Heart left ventricle (tissue), 16 donors: ENCODE results near the gene PLA2G4D. TPM values are rescaled to one million over a fixed set of nuclear protein-coding genes. Genes with fewer than 3 reads are reported as not detected.

Source experiments
- ATAC-seq, 4 donors: fragments of 200-7000 bp; cut with Tn5 transposase; one replicate each; pipeline ENCODE4 v1.9.1; 2020 to 2022; ENCODE audit warnings: moderate library complexity in 4 of 4, mild to moderate bottlenecking in 3 of 4, moderate number of reproducible peaks in 1 of 4
- DNase-seq, 5 donors: peaks; one replicate each; pipeline ENCODE4 v3.0.0-alpha.2; 2020
- H3K27ac ChIP-seq, 12 donors: fragments of 200-600 bp; sonication (generic) in 4 of 12; one replicate each; pipeline versions ENCODE4 v1.5.0 to v1.8.0; 2016 to 2022; ENCODE audit warnings: mild to moderate bottlenecking in 2 of 12
- H3K27me3 ChIP-seq, 9 donors: fragments of 200-600 bp; sonication (generic) in 2 of 9; one replicate each; pipeline versions ENCODE4 v1.5.1 to v1.8.0; 2016 to 2022; ENCODE audit warnings: mild to moderate bottlenecking in 3 of 9
- H3K36me3 ChIP-seq, 9 donors: fragments of 200-600 bp; sonication (generic) in 2 of 9; one replicate each; pipeline versions ENCODE4 v1.5.0 to v1.8.0; 2018 to 2022; ENCODE audit warnings: mild to moderate bottlenecking in 2 of 9
- H3K4me1 ChIP-seq, 12 donors: fragments of 200-600 bp; sonication (generic) in 4 of 12; one replicate each; pipeline versions ENCODE4 v1.5.0 to v1.8.0; 2016 to 2022; ENCODE audit warnings: mild to moderate bottlenecking in 3 of 12
- H3K4me3 ChIP-seq, 12 donors: fragments of 200-600 bp; sonication (generic) in 4 of 12; one replicate each; pipeline versions ENCODE4 v1.5.0 to v1.8.0; 2017 to 2022; ENCODE audit warnings: mild to moderate bottlenecking in 9 of 12, moderate library complexity in 4 of 12
- H3K9me3 ChIP-seq, 12 donors: fragments of 200-600 bp; sonication (generic) in 4 of 12; one replicate each; pipeline versions ENCODE4 v1.5.0 to v1.8.0; 2016 to 2022; ENCODE audit warnings: mild to moderate bottlenecking in 1 of 12
- POLR2A ChIP-seq, 2 donors: fragments of 450-650 bp; IDR thresholded peaks; one replicate each; pipeline ENCODE4 v1.6.1; 2017; ENCODE audit warnings: antibody characterized with exemption in 2 of 2, mild to moderate bottlenecking in 2 of 2, moderate library complexity in 2 of 2
- WGBS, 4 donors: extraction: QIAGEN DNeasy Blood & Tissue Kit in 2 of 4; methylation state at CpG; one replicate each; pipeline versions ENCODE4 v1.1.5 to v1.1.7; 2013 to 2018; 5-methylcytosine and 5-hydroxymethylcytosine counted together
- intact Hi-C, 10 donors: fragments of 100-400 bp; cut with DNase I; formaldehyde crosslinking; loops; one replicate each; pipeline versions ENCODE4 v1.11.1 to v1.14.2; 2022
- polyA plus RNA-seq, 2 donors: library from polyadenylated mRNA; stranded (reverse); fragments of 200-250 nt; gene quantifications; one replicate each; pipeline ENCODE4 v1.2.3, GENCODE V29; 2013
- total RNA-seq, 9 donors: library from RNA; depleted of rRNA in 2 of 9; stranded (reverse); fragments of >200 nt in 2 of 9; fragmentation: NEBNext Ultra II Directional in 3 of 9; extraction: Animal tissue kit (Norgen Biotek cat#: 25700) in 3 of 9; gene quantifications; one replicate each; pipeline versions ENCODE4 v1.1.0 to v1.2.4, GENCODE V29; 2016 to 2023
- TF ChIP-seq, protein P1 (sequence below), 12 donors: fragments of 200-600 bp; sonication (generic) in 4 of 12; IDR thresholded peaks; one replicate each; pipeline versions ENCODE4 v1.5.0 to v1.8.0; 2018 to 2022; ENCODE audit warnings: antibody characterized with exemption in 12 of 12, mild to moderate bottlenecking in 5 of 12
- donor health status: ischemic (EF 13 %, LVEDD 7.1; RV severe dilation, severe dysfunction).
- donor health status: healthy with polysubstance abuse.
- donor health status: DM: no; HTN: yes; CAD: no.
- donor health status: DM: no; HTN: no; CAD: no.
- donor health status: ischemic (EF 25% LVEDD 6.9; RV normal size, moderate dysfunction).
- donor health status: ischemic (EF 25% LVEDD 5.7; RV mildly dilated, moderate dysfunction).
- donor health status: healthy.
- donor health status: DM: yes; HTN: yes; CAD: no.
- donor health status: ischemic (EF 35%, LVEDD 5.7; RV mildly dilated, moderate dysfunction).
- donor health status: nonischemic (EF 11% LVEDD 7.7; RV severe dilation, severe dysfunction).
- donor health status: DM: yes; HTN: yes; CAD: no.
- donor health status: PGD.
- donor health status: ischemic (EF 29% LVEDD 5.4; RV normal size, mild dysfunction).
- donor health status: nonischemic (EF 23%, LVEDD 6.1; RV moderate dilation, normal function).

The PLA2G4D gene
- total and polyA plus RNA-seq, 11 donors = not detected

DNA sequence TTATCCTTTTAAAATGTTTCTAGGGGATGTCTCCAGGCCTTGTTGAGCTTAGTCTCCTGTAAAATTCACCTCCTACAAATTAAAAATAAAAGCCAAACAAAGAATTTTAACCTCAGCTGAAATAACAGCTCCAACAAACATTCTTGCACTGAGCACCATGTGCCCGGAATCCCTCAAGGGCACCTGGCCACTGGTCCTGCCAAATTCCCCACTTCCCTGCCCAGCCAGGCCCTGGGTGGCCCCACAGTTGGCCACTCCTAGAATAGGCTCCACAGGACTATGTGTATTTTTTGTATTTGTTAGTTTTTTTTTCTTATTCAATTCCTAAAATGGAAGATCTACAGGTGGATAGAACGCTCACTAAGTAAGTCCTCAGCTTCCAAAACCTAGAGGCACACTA lies 40.4 kb downstream of the PLA2G4D start:
- ATAC-seq = peak in 1 of 4 donors; percentile 62
- intact Hi-C loops = loop anchor here in 5 of 10 donors (10.0 kb wide), 5 partner anchors 129 to 279 kb away; partner anchors contain the start of genes SPTBN5 (in 2 of the 5) and MAPKBP1 (in 1 of the 5)
- Histone ChIP-seq H3K4me3 (no peak overlapping the region), H3K4me1 (peaks cover 0 to 30% (median 6%) of the 10 kb centered on the region in 12 donors), H3K27me3 (peaks cover 0 to 3% (median 0%) of the 10 kb centered on the region in 9 donors), H3K27ac (no peak overlapping the region), H3K36me3 (no peaks in the 10 kb centered on the region), H3K9me3 (no peaks in the 10 kb centered on the region)
- no peak for DNase-seq
- WGBS, 4 donors = 55 to 80% (median 76%) methylated on average over 2 of the region's 2 CpGs
- TF ChIP-seq POLR2A (IDR thresholded peaks at IDR 0.05) = no peak
- TF ChIP-seq, protein P1, sequence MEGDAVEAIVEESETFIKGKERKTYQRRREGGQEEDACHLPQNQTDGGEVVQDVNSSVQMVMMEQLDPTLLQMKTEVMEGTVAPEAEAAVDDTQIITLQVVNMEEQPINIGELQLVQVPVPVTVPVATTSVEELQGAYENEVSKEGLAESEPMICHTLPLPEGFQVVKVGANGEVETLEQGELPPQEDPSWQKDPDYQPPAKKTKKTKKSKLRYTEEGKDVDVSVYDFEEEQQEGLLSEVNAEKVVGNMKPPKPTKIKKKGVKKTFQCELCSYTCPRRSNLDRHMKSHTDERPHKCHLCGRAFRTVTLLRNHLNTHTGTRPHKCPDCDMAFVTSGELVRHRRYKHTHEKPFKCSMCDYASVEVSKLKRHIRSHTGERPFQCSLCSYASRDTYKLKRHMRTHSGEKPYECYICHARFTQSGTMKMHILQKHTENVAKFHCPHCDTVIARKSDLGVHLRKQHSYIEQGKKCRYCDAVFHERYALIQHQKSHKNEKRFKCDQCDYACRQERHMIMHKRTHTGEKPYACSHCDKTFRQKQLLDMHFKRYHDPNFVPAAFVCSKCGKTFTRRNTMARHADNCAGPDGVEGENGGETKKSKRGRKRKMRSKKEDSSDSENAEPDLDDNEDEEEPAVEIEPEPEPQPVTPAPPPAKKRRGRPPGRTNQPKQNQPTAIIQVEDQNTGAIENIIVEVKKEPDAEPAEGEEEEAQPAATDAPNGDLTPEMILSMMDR (IDR thresholded peaks at IDR 0.05) = no peak

DNA sequence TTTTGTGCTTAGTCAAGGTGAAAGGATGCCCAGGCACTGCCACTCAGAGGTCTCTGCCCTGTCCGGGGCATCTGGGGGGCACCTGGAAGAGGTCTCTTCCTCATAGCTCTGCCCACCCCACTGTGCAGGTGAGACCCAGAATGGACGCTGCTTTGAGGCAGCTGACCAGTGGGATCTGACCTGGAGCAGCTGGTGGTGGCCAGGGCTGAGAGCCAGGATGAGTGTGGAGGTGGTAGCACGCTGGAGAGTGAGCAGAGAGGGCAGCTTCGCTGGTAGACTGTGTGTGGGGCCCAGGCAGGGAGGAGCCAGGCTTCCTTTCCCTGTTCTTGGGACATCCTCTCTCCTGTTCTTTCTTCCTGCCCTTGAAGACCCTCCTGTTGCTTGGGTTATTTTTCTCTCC lies 41.4 kb downstream of the PLA2G4D start:
- ATAC-seq (no peak), DNase-seq (no peak)
- Histone ChIP-seq H3K36me3 (no peaks in the 10 kb centered on the region), H3K27ac (no peak overlapping the region), H3K9me3 (no peaks in the 10 kb centered on the region), H3K4me3 (no peak overlapping the region), H3K27me3 (peaks cover 0 to 3% (median 0%) of the 10 kb centered on the region in 9 donors), H3K4me1 (peaks cover 0 to 30% (median 6%) of the 10 kb centered on the region in 12 donors)
- intact Hi-C loops = loop anchor here in 5 of 10 donors (10.0 kb wide), 5 partner anchors 128 to 278 kb away; partner anchors contain the start of genes SPTBN5 (in 2 of the 5) and MAPKBP1 (in 1 of the 5)
- no peak for TF ChIP-seq POLR2A (IDR thresholded peaks at IDR 0.05)
- TF ChIP-seq, protein P1 (IDR thresholded peaks at IDR 0.05) = no peak
- 45 to 62% (median 56%) methylated on average over 4 of the region's 4 CpGs for WGBS, 4 donors

DNA sequence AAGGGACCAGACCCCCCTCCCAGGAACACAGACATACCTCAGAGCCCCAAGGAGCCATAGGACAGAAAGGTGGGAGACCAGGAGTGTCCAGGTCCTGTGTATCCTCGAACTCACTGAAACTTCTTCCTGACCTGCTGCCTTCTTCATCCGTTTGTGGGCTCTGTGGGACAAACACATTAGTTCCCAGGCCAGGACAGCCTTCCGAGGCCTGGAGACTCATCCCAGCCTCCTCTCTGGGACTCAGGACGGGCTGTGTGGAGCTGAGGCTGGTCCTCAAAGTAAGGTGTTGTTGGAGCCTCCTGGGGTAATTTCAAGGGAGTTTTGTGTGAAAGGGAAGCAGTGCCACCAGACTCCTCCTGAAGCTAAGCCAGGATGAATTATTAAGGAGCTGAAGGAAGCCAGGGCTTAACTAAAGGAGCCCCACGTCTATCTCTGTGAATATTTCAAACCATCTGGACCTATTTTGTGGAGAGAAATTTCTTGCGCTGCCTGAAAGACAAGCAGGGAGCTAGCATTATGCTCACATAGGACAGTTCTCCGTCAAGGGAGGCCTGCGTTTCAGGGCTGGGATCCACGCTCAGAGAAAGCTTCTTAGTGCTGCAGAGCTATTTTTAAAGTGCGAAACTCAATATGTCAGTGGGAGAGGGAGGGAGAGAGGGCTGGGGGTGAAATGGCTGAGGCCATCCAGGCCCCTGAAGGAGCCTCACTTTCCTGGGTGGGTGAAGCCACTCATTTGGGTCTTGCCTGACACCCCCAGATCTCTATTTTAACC lies 43.7 kb downstream of the PLA2G4D start:
- peak overlapping the region in 10 of 12 donors; percentile 17 to 81 (median 68) for H3K27ac ChIP-seq
- intact Hi-C loops = loop anchor here in 5 of 10 donors (10.0 kb wide), 5 partner anchors 126 to 276 kb away; partner anchors contain the start of genes SPTBN5 (in 2 of the 5) and MAPKBP1 (in 1 of the 5)

DNA sequence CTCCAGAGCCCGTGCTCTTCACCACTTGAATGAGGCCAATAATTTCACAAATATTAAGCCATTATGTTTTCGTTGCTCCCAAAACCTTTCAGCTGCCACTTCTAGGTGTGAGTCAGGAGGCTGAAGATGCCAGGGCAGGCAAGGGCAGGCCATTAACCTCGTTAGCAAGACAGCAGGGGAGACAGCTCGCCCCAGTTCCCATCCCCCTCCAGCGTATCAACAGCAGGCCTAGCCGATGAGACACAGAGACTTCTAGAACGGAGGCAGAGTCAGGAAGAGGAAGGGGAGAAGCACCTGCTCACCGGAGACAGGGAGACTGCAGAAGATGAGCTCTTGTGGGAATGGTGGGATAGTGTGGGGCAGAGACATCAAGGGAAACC lies 45.6 kb downstream of the PLA2G4D start:
- DNase-seq (no peak), ATAC-seq (no peak)
- H3K4me1 ChIP-seq = peaks cover 0 to 22% (median 2%) of the 10 kb centered on the region in 12 donors
- H3K27me3 ChIP-seq = no peaks in the 10 kb centered on the region
- no peaks in the 10 kb centered on the region for H3K9me3 ChIP-seq
- WGBS, 4 donors = 76 to 82% (median 79%) methylated on average over 8 of the region's 8 CpGs
- TF ChIP-seq, protein P1 (IDR thresholded peaks at IDR 0.05) = no peak
- no peak for TF ChIP-seq POLR2A (IDR thresholded peaks at IDR 0.05)
- no peak overlapping the region for H3K27ac ChIP-seq
- H3K4me3 ChIP-seq = no peak overlapping the region
- no peaks in the 10 kb centered on the region for H3K36me3 ChIP-seq
- intact Hi-C loops = loop anchor here in 1 of 10 donors (5.0 kb wide), 1 partner anchor 47 kb away; no protein-coding TSS in a partner anchor

More for the DNA sequence above, 43.7 kb downstream of the PLA2G4D start:
- peaks cover 0 to 25% (median 2%) of the 10 kb centered on the region in 12 donors for H3K4me1 ChIP-seq
- 50 to 66% (median 63%) methylated on average over 10 of the region's 10 CpGs for WGBS, 4 donors
- H3K4me3 ChIP-seq = no peak overlapping the region
- ATAC-seq = peak; percentile 72 to 87 (median 80)
- H3K36me3 ChIP-seq = no peaks in the 10 kb centered on the region
- TF ChIP-seq, protein P1 (IDR thresholded peaks at IDR 0.05) = no peak
- TF ChIP-seq POLR2A (IDR thresholded peaks at IDR 0.05) = no peak
- H3K9me3 ChIP-seq = no peaks in the 10 kb centered on the region
- DNase-seq = no peak
- no peaks in the 10 kb centered on the region for H3K27me3 ChIP-seq
